RWPE1 (cell line): ENCODE data around the gene ULK1.

Experiments
- CTCF ChIA-PET: fragments of 350-600 bp; sonication (Branson Sonifier 250); formaldehyde crosslinking; extraction: SDS; loops from one replicate; lab custom pipeline; 2021; lab: Yijun Ruan, JAX
- POLR2A ChIA-PET: fragments of 400-600 bp; formaldehyde crosslinking; extraction: SDS; loops from one replicate; lab custom pipeline; 2020; ENCODE audit warnings: antibody characterized with exemption; ENCODE audit not compliant: low non-redundant PET; lab: Yijun Ruan, JAX
- DNase-seq: peaks from one replicate; pipeline ENCODE4 v3.0.0; 2012; ENCODE audit warnings: low spot score
- H3K27ac ChIP-seq: fragments of 450-650 bp; 2 replicates; pipeline ENCODE4 v1.5.1; 2017
- CTCF ChIP-seq: fragments of 450-650 bp; conservative IDR thresholded peaks from 2 replicates; pipeline ENCODE4 v1.5.1; 2017; ENCODE audit warnings: low read depth, mild to moderate bottlenecking

ULK1 gene

GRCh38 chr12:131900397-131900796 lies 6.0 kb downstream of the ULK1 start:
- ChIA-PET CTCF (no interaction called here), POLR2A (no interaction called here)
- no peak for DNase-seq
- no peak for TF ChIP-seq CTCF
- H3K27ac ChIP-seq, result peak overlapping the region; percentile 96

DNA sequence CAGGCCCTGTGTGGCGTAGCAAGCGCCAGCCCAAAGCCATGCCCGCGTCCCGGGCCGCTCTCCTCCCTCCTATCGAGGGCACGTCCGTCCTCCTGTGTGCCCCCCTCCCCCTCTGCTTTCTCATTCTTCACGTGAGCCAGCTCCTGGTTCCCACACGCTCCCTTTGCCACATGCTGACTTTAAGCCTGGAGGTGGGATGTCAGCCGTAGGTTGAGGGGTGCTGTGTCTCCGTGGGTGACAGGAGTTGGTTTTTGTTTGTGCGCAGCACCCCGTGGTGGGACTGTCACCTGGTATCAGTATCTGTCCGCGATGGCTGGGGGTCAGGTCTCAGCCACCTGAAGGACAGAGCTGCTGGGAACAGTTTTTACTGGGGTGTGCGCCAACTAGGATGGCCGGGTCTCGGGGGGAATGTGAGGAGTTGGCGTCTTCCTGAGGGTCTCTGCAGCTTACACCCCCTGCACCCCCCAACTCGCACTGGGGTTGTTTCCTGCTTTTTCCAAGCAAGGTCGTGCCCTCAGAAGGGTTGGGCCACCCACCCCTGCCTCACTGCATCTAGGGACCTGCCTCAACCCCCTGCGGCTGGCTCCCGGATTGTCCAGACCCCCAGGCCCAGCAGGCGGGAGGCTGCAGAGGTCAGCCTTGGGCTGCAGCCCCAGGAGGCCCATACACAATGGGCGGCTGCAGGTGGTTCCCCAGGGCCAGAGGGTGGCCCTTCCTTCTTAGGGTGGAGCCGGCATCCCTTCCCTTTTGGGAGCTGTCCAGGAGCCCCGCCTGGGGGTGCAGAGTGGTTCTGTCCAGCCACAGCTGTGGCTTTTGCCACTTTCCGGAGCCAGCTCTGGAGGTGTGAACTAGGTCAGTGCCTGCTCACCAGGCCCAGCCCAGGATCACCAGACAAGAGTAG lies 7.3 kb downstream of the ULK1 start:
- DNase-seq, result peak; percentile 46
- no peak for TF ChIP-seq CTCF
- ChIA-PET CTCF (interaction anchor here (1.3 kb wide), 1 partner anchor 65 kb away, joined by 6 read pairs; no protein-coding TSS in a partner anchor), POLR2A (interaction anchor here (0.7 kb wide), 1 partner anchor 10 kb away, joined by 5 read pairs; no protein-coding TSS in a partner anchor)
- H3K27ac ChIP-seq, result peak overlapping the region; percentile 96

- no peak for TF ChIP-seq CTCF
- no peak for DNase-seq
- ChIA-PET CTCF (interaction anchor here (1.3 kb wide), 1 partner anchor 66 kb away, joined by 6 read pairs; no protein-coding TSS in a partner anchor), POLR2A (no interaction called here)
- H3K27ac ChIP-seq, result peak overlapping the region; percentile 96
Measured at GRCh38 chr12:131902332-131903241, 8.2 kb downstream of the ULK1 start.

DNA sequence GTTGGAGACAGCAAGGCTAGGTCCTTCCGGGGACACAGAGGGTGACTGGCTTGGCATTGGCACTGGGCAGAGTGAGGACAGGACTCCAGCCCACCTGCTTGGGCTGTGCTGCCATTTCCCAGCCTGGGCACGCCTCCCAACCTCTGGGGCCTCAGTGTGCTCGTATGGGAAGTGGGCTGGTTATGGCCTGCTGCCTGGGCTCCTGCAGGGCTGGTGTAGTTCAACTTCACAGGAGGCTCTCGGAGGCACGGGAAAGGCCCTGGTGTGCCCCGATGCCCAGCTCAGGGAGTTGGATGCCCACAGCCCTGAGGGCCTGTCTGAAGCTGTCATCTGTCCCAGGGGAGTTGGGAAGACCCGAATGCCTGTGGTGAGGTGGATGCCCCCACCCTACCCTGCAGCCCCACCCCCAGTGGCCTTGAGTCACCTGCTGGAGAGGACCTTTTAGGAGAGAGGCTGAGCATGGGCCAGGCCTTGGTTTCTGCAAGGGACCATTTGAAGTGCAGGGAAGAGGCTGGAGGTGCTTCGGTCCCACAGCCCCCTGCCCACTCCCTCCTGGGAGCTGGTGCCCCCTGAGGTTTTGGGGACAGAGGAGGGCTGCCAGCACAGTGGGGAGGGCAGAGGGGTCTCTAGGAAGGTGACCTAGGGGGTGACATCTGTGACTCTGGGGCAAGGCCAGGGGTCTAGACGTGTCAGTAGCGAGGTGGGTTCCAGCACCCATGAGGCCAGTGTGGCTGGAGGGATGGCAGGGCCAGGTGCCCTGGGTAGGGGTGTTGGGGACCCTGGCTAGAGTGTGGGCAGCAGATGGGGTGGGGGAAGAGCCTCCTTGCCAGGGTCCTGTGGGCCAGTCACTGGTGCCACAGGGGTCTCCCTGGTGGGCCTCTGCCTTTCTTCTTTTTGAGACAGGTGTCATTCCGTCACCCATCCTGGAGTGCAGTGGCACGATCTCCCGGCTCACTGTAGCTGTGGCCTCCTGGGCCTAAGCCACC lies 9.1 kb downstream of the ULK1 start:
- DNase-seq, result no peak
- peak overlapping the region; percentile 96 for H3K27ac ChIP-seq
- ChIA-PET CTCF (no interaction called here), POLR2A (no interaction called here)
- no peak for TF ChIP-seq CTCF

- H3K27ac ChIP-seq, result peak overlapping the region; percentile 96
- POLR2A ChIA-PET, result no interaction called here
- TF ChIP-seq CTCF, result no peak
- DNase-seq, result no peak
- CTCF ChIA-PET, result no interaction called here
Measured at GRCh38 chr12:131904346-131904745, 9.9 kb downstream of the ULK1 start.
